GM18909 (cell line): ENCODE results near the gene SRRM3.
"Not testable (repeated sequence)": the region's sequence is repeated elsewhere in the genome, so short reads cannot be mapped to it uniquely, and the experiment has no call there.

Experiments
- ATAC-seq: cut with Tn5 transposase; IDR thresholded peaks from one replicate; pipeline ENCODE4 v1.9.1; 2021; ENCODE audit warnings: mild to moderate bottlenecking; ENCODE audit not compliant: unreplicated experiment, poor library complexity

SRRM3 gene, protein sequence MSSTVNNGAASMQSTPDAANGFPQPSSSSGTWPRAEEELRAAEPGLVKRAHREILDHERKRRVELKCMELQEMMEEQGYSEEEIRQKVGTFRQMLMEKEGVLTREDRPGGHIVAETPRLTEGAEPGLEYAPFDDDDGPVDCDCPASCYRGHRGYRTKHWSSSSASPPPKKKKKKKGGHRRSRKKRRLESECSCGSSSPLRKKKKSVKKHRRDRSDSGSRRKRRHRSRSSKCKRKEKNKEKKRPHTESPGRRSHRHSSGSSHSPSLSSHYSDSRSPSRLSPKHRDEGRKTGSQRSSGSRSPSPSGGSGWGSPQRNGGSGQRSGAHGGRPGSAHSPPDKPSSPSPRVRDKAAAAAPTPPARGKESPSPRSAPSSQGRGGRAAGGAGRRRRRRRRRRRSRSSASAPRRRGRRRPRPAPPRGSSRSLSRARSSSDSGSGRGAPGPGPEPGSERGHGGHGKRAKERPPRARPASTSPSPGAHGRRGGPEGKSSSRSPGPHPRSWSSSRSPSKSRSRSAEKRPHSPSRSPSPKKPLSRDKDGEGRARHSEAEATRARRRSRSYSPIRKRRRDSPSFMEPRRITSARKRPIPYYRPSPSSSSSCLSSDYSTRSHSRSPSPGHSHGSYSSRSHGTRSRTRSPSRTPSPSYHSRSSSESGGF

DNA sequence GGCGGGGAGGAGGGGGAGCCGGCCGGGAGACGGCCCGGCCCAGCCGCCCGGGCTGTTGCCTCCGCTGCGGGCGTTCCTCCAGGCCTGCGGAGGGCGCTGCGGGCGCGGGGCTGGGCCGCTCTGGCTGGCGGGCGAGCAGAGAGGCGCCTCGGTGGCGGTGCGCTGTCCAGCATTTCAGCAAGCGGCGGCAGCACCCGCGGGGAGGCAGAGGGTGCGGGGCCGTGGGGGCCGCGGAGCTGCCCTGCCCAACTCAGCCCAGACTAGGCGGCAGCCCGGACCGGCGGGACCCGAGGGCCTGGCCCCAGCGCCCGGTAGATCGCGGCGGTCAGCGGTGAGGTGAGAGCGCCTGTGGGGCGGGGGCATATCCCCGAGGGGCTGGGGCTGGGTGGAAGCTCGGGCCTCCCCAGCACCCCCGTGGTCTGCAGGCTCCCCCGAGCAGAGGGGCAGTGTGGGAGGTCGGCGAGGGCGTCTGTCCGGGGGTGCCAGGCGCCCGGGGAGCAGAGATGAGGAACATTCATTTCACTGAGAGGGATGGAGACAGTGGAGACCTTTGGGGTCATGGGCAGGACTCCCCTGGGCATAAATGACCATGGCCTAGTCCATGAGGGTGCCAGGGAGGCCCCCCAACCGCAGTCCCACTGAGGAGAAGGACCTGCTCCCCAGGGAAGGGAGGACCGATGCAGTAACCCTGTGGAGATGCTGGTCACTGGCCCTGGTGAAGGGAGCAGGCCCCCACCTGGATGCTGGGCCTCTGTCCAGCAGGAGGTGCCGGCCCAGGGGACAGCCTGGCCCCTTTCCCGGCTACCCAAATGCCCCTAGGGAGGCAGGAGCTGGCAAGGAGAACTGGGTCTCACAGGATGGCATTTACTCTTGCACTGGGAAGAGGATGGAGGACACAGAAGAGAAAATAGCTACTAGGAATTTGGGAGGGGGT lies at the start of gene SRRM3:
Gene SRRM3 (plus strand): TSS at position 165 of the 934 bp plus-strand sequence. CDS start 33,171 bp downstream, outside the sequence.
- ATAC-seq, result peak; percentile 80

DNA sequence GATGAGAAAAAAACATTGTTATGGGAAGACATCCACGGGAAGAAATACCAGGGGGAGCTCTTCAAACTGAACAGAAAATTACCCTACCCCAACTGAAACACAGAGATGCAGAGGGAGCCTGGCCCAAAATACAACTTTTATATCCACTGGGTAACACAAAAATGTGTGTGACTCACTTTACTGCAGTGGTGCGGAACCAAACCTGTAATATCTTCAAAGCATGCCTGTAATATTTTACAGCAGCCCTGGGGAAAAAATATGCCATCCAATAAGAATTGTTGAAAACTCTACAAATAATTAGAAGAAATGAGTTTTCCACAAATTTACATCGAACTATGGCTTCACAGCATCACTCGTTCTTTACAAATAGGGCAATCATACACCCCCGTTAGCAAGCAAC lies 49.8 kb upstream of the SRRM3 start:
- no peak for ATAC-seq

- ATAC-seq, result not testable (repeated sequence)
Observed at GRCh38 chr7:76153571-76154230, 48.0 kb upstream of the SRRM3 start.

DNA sequence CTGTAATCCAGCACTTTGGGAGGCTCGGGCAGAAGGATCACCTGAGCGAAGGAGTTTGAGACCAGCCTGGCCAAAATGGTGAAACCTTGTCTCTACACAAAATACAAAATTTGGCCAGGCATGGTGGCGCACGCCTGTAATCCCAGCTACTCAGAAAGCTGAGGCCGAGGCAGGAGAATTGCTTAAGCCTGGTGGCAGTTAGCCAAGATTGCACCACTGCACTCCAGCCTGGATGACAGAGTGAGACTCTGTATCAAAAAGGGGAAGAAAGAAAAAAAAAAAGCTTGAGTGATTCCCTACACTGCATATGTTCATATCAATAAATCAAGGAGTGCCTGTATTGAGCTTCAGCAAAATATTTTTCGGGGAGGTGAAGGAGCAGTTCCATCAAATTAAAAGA lies 45.8 kb upstream of the SRRM3 start:
- ATAC-seq, result no peak

- not testable (repeated sequence) for ATAC-seq
Observed at GRCh38 chr7:76156992-76157685, 44.6 kb upstream of the SRRM3 start.

DNA sequence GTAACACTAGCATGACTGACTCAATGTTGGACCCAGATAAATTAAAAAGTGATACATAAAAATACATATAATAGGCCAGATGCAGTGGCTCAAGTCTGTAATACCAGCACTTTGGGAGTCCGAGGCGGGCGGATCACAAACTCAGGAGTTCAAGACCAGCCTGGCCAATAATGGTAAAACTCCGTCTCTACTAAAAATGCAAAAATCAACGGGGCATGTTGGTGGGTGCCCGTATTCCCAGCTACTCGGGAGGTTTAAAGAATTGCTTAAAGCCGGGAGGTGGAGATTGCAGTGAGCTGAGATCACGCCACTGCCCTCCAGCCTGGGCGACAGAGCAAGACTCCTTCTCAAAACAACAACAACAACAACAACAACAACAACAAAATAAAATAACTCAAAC lies 43.3 kb upstream of the SRRM3 start:
- ATAC-seq, result not testable (repeated sequence)

- ATAC-seq, result not testable (repeated sequence)
Observed at GRCh38 chr7:76162416-76163170, 39.1 kb upstream of the SRRM3 start.

DNA sequence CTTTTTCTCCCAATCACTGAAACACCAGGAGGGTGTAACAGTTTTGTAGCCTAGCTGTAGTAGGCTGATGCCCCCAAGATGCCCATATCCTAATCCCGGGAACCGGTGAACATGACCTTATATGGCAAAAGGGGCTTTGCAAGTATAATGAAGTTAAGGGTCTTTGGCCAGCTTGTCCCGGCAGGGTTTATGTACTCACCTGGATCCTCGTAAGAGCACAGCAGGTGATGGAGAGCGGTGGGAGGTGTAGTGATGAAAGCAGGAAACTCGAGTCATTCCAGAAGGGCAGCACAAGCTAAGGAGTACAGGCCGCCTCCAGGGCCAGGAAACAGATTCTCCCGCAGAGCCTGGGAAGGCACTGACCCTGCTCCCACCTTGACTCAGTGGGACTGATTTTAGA lies 37.9 kb upstream of the SRRM3 start:
- not testable (repeated sequence) for ATAC-seq

- ATAC-seq, result no peak
Observed at GRCh38 chr7:76165106-76165972, 36.4 kb upstream of the SRRM3 start.

GRCh38 chr7:76165973-76166403 lies 35.7 kb upstream of the SRRM3 start:
- no peak for ATAC-seq

DNA sequence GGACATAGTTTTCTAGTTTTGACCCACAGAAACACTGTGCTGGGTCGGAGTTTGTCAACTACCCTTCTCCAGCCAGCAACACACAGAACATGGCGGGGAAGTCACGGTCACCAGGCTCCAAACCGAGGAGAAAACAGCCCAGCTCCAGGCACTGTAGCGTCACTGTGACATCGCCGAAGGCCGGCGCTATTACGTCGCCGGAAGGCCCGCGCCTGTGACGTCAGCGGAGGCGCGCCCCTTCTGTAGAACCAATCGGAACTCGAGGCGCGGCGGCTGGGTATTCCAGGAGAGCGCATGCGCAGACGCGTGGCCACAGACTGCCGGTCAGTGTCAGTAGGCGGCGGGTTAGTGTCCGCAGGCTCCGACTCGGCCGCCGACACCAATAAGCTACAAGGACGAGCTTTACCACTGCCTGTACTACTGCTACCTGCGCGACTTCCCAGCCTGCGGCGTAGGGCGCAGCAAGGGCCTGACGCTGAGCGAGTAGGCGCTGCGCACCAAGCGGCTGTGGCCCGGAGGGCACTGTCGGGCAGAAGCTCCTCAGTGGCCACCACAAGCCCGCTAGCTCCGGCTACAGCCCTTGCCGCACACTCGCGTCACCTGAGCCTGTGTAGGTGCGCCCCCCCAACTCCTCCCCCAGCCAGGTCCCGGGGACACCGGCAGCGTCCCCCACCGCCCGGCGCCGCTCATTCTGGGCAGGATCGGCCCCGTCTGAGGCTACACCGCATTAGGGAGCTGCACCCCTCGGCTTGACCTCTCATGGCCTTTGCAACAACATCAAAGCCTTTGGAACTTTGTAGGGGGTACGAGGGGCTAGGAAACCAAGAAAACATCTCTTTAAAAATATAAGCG lies 35.1 kb upstream of the SRRM3 start:
- ATAC-seq, result peak; percentile 91

- ATAC-seq, result no peak
Observed at GRCh38 chr7:76173566-76174205, 28.0 kb upstream of the SRRM3 start.

GRCh38 chr7:76176951-76177350 lies 24.7 kb upstream of the SRRM3 start:
- not testable (repeated sequence) for ATAC-seq

GRCh38 chr7:76179686-76180085 lies 22.0 kb upstream of the SRRM3 start:
- ATAC-seq, result no peak

- ATAC-seq, result no peak
Observed at GRCh38 chr7:76182225-76182960, 19.3 kb upstream of the SRRM3 start.
